ENCODE measurements around the gene AHNAK2.

DNA sequence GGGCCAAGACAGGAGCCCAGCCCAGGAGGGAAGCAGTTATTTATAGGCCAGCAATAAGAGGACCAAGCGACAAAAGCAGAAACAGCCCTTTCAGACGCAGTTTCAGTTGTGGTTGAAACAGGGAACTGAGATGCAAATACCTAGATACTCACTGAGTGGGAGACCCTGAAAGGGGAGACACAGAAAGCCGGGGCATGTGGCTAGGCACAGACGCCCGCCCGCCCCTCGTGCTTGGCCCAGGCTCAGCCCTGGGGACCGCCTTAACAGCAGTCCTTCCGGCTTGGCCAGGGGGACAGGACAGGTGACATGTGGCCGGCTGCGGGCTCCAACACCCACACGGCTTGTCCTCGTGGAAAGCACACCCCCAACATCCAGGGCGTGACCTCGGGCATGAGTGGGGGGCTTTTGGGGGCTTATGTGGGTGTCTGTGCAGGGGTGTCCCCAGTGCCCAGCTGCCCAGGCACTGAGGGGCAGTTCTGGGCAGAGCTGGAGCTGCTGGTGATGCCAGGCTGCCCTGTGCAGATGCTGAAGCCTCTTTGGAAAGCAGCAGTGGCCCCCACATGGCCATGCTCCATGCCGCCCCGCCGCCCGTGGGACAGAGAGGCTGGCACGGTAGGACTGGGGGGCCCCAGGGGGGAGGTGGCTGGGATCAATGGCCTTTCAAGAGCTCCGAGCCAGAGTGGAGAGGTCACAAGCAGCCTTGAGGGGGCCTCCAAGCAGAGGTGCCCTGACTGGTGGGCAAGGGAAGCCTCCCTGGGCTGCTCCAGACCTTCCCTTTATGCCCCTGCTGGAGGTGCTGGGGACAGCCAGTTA lies 51.3 kb downstream of the AHNAK2 start:
- no peak for TF ChIP-seq POLR2AphosphoS5 (IDR thresholded peaks at IDR 0.05; ENCODE audit: low read depth, low read length)
- TF ChIP-seq SP1 (IDR thresholded peaks at IDR 0.05; ENCODE audit: low read depth): no peak
- no peak for TF ChIP-seq ELF1 (IDR thresholded peaks at IDR 0.05; ENCODE audit: borderline replicate concordance, low read depth)

Measured in HCT116 (cell line).